H1 (cell line): Measurements from ENCODE around the gene GNAO1.

Experiments
- CBX8 ChIP-seq: fragments of 300-800, 300-1000 bp; sonication (generic); IDR thresholded peaks from 2 replicates; pipeline ENCODE4 v1.7.1; 2016; ENCODE audit warnings: low read depth, low read length, borderline replicate concordance
- CTCF ChIP-seq, 3 experiments: IDR thresholded peaks; 1 replicate in 2 of 3; 2 replicates in 1 of 3; pipeline versions ENCODE4 v1.5.1 to v1.6.1; 2011; ENCODE audit warnings: low read length in 3 of 3, mild to moderate bottlenecking in 3 of 3, inconsistent platforms in 2 of 3, low read depth in 1 of 3, moderate library complexity in 1 of 3; ENCODE audit not compliant: insufficient read depth in 1 of 3; ENCODE audit errors: control extremely low read depth in 1 of 3
- EZH2 ChIP-seq: fragments of 200-600 bp; sonication (generic); IDR thresholded peaks from 2 replicates; pipeline ENCODE4 v1.7.1; 2012; ENCODE audit warnings: low read depth, mild to moderate bottlenecking, moderate library complexity, low read length, inconsistent platforms; ENCODE audit not compliant: severe bottlenecking
- POLR2A ChIP-seq, 2 experiments: IDR thresholded peaks; 1 replicate in 1 of 2; 2 replicates in 1 of 2; pipeline ENCODE4 v1.6.1; 2011; ENCODE audit warnings: low read depth in 2 of 2, low read length in 2 of 2, mild to moderate bottlenecking in 2 of 2; ENCODE audit errors: control extremely low read depth in 1 of 2
- POLR2AphosphoS5 ChIP-seq: IDR thresholded peaks from 2 replicates; pipeline ENCODE4 v1.6.1; 2011; ENCODE audit warnings: low read depth, low read length

GRCh38 chr16:56355221-56355620 lies 163.9 kb downstream of the GNAO1 start:
- TF ChIP-seq CTCF (IDR thresholded peaks at IDR 0.05; ENCODE audit: control extremely low read depth in 1 of 3, insufficient read depth in 1 of 3, low read depth in 1 of 3, low read length in 3 of 3) (no peak), POLR2AphosphoS5 (no peak), POLR2A (IDR thresholded peaks at IDR 0.05; ENCODE audit: control extremely low read depth in 1 of 2, low read depth in 2 of 2, low read length in 2 of 2) (no peak), EZH2 (no peak), CBX8 (no peak)
